Activated effector memory CD4-positive, alpha-beta T cell treated with anti-CD3 and anti-CD28 coated beads, Interleukin-2, amount 50 U/mL, for 16 hours (primary cell): ENCODE data around the gene ASPSCR1.

Experiments used
- DNase-seq: peaks from one replicate; pipeline ENCODE4 v3.0.0-alpha.2; 2020

ASPSCR1 gene, protein sequence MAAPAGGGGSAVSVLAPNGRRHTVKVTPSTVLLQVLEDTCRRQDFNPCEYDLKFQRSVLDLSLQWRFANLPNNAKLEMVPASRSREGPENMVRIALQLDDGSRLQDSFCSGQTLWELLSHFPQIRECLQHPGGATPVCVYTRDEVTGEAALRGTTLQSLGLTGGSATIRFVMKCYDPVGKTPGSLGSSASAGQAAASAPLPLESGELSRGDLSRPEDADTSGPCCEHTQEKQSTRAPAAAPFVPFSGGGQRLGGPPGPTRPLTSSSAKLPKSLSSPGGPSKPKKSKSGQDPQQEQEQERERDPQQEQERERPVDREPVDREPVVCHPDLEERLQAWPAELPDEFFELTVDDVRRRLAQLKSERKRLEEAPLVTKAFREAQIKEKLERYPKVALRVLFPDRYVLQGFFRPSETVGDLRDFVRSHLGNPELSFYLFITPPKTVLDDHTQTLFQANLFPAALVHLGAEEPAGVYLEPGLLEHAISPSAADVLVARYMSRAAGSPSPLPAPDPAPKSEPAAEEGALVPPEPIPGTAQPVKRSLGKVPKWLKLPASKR

DNA sequence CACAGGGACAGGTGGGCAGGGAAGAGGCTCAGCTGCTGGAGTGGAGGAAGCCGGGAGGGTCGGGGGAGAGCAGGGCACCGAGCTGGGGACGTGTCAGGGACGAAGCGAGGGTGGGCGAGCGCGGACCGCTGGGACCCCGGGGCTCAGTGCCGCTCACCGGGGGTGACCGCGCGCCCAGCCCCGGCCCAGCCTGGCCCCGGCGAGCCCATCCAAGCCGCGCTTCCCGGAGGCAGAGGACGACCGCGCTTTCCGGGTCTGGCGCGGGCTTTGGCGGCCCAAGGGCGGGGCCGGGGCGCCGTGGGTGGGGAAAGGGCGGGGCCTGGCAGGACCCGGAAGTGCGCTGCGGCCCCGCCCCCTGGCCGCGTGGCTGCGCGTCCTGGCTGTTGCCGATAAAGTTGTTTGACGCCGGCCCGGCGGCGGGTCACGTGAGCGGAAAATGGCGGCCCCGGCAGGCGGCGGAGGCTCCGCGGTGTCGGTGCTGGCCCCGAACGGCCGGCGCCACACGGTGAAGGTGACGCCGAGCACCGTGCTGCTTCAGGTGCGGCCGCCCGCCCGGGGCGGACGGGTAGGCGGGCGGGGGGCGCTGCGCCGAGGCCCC, at the start of gene ASPSCR1:
Gene ASPSCR1 (plus strand): TSS at position 419 of the 598 bp plus-strand sequence. CDS start 18 bp downstream, at position 437.
- peak; percentile 96 for DNase-seq

DNA sequence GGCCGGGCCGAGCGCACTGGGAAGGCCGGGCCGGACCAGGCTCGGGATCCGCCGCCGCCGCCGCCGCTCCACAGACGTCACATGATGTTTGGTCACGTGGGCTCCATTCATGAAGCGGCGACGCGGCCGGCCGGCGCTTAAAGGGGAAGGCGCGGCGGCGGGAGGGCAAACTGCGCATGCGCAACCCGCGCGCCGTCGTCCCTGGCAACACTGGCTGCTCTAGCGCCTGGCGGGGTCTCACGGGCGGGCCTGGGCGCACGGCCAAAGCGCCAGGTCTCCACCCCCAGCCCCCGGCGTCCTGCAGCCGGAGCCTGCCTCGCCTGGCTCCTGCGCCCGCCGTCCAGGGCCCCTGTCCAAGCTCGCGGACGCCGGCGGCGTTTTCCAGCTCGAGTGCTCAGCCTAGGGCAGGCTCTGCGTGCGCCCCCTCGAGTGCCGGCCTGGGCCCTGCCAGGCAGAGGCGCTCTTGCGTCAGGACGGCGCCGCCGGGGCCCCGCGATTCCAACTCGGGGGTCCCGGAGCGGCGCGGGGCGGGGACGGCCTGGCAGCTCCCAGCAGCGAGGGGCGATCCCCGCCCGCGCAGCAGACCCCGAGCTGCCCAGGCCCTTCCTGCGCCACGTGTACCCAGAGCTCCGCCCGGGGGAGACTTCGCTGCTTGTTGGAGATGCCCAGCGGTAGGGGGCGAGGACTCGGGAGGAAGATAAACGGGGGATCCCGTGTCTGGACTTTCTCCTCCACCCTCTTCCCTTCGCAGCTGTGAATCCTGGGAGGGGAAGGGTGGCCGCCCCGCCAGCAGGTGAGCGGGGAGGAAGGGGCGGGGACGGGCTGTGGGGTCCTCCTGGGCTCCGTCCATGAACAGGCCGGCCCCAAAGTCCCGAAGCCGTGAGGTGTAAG, 49.5 kb upstream of the ASPSCR1 start, which contains the start of gene MAFG:
Gene MAFG (minus strand): TSS at position 83 of the 891 bp plus-strand sequence. CDS start 4,550 bp downstream, outside the sequence.
- peak; percentile 95 for DNase-seq

DNA sequence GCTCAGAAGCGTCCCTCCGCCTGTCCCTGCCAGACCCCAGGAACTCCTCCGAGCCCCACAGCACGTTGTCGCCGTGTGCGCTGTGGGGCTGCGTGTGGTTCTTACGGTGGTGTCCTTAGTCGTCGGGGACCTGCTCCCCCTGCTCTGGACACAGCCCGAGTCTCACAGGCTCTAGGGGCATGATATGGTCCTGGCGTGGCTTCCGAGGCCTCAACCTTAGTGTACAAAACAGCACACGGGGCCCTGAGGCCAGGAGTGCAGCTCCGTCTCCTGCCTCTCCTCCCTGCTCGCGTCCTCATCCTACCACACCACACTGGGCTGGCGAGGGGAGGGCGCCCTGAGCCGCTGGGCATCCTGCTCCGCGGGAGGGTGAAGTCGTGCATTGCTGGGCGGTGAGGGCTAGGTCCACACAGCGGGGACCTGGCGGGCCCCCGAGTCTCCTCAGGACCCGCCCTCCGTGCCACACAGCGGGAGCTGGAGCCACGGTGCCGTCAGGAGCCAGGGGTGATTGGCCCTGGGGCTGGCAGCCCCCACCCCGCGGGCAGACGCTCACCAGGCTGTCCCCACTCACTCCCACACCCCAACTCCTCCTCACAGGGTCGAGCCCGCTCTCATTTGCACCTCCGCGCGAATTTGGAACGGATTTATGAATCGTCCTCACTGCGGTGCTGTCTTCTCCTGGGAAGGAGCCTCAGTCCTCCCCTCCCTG, 48.7 kb upstream of the ASPSCR1 start:
- no peak for DNase-seq

DNA sequence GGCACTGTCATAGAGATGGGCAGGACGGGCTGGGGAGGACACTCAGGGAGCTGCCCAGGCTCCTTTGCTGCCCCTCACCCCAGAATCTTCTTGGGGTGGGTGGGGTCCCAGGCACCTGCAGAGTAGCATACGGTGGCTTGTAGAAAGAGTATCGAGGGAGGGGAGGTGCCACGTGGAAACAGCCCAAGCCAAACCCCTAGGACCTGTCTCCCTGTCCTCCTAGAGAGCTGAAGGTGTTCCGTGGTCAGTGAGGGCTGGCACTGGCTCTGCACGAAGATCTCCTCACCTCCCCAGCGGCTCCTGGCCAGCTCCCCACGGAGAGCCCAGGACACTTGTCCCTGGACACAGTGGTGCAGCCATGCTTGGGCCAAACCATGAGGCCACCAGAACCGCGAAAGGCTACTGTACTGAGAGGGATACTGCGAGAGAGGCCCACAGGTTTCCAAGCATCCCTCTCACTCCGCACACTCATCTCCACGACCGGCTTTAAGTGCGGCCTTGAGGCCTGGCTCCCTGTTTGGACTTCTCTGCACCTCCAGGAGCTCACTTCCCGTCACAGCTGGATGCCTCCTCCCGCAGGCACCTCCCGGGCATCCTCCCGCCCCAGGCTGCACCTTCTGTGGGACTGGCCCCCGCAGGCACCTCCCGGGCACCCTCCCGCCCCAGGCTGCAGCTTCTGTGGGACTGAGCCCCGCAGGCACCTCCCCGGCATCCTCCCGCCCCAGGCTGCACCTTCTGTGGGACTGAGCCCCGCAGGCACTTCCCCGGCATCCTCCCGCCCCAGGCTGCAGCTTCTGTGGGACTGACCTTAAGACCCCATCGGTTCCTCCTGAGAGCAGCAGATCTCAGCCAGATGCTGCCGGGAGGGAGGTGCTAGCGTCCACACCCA, 47.9 kb upstream of the ASPSCR1 start:
- no peak for DNase-seq

DNA sequence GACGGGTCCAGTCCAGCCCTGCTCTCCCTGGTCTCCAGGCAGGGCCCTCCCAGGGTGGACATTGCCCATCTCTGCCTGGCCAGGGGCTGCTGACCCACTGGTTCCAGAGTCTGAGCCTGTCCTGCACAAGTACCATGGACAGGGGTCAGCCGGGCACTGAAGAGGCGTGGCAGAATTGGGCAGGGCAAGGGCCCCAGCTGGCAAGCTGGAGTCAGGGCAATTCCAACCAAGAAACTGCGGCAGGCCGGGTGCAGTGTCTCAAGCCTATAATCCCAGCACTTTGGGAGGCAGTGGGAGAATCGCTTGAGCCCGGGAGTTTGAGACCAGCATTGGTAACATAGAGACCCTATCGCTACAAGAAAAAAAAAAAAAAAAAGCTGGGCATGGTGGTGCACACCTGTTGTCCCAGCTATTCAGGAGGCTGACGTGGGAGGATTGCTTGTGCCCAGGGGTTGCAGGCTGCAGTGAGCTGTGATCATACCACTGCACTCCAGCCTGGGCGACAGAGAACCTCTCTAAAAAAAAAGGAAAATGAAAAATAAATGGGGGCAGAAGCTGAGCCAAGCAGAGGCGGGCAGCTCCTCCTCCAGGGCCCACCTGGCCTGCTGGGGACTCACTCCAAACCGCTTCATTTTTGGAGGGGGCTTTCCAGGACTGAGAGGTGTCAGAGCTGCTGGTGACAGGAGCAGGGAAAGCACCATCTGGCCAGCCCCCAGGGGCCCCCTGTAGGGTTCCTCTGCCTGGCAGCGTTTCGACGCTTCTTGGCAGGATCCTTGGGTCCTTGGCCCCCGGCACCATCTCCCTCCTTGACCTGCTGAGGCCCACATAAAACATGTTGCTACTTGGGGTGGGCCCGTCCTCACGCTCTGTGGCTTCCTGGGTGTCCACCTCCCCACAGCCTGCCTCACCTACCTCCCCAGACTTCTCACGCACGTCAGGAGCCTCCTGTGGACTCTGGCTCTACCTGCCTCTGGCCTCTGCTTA, 47.0 kb upstream of the ASPSCR1 start:
- no peak for DNase-seq

DNA sequence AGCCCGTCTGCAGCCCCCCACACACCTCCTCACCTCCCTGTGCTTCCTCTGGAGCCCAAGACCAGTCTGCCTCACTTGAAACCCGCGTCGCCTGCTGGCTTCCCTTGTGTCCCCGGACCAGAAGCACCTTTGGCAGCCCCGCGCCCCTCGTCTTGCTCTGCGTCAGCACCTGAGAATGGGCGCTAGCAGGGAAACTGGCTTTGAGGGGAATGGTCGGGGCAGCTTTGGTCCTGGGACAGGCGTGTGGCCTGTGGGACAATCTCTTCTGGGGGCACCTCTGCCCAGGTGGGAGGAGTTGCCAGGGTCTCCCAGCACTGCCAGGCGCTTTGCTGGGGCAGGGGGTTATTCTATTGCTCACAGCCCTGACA, 46.3 kb upstream of the ASPSCR1 start:
- no peak for DNase-seq

DNA sequence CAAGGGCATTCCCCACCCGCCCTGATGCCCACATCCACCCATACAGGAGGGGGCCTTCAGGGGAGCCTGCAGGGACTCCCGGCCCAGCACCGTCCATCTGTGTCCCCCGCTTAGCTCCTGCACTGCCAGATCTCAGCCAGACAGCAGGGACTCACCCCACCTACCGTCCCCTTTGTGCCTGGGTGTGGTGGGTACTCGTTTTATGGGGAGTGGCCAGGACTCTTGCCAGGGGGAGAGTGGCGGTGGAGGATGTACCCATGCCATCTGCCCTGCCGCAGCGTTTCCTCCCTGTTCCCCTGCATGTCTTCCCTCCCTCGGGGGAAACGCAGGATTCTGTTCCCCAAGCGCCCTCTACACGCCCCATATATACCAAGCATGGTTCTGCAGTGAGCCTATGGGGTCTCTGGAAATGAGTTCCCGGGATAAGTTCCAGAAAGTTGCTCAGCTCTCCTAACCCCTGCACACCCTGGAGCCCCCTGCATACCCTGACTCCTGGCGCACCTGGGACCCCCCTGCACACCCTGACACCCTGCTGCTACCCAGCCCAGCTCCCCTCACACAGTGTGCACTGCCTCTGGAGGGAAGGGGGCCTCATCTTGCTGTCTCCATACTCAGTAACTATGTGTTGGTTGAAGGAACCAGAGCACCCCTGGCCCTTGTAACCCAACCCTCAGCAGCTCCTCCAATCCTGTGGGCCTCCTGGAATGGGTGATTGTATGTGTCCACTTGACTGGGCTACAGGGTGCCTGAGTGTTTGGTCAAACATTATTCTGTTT, 45.7 kb upstream of the ASPSCR1 start:
- no peak for DNase-seq

DNA sequence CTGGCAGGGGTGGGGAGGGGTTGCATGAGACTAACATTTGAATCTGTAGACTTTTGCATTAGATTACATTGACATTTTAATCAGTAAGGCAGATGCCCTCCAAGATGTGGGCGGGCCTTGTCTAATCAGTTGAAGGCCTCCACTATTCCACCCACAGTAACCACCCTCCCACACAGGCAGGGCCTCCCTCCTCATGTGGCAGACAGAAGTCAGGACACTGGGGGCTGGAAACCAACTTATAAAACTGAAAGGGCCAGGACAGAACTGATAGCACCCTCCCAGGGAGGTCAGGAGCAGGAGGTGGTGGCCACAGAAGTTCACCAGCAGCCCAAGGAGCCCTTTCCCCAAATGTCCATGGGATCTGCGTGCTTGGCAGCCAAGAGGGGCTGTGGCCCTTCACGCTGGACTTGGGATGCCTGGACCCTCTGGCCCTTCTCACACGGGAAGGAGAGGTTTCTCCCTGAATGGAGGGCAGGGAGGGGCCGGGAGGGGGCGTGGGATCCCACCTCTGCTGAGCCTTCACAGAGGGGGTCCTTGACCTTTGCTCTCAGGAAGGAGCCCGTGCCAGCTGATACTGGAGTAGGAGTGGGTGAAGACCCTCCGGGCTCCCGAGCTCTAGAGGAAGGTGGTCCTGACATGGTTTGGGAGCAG, 45.0 kb upstream of the ASPSCR1 start:
- DNase-seq, result no peak

DNA sequence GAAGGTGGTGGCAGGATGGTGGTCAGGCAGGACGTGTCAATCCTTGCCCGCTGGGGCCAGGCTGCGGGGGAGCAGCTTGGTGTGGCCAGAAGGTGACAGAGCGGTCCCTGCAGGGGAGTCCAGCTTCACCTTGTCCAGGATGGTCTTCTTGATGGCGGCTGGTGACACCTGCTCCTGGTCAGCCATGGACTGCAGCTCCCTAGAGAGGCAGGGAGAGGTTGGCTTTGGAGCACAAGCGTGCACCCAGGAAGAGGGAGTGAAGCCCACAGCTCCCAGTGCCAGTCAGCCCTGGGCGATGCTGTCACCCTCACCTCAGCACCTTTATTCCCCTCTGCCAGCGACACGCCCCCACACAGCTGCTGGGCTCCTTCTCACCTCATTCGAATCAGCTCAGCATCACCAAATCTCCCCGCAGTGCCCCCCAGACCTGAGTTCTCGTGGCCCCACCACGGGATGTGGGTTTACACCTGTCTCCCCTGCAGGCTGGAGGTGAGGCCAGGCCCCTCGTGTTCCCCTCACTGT, 44.2 kb upstream of the ASPSCR1 start:
- no peak for DNase-seq

DNA sequence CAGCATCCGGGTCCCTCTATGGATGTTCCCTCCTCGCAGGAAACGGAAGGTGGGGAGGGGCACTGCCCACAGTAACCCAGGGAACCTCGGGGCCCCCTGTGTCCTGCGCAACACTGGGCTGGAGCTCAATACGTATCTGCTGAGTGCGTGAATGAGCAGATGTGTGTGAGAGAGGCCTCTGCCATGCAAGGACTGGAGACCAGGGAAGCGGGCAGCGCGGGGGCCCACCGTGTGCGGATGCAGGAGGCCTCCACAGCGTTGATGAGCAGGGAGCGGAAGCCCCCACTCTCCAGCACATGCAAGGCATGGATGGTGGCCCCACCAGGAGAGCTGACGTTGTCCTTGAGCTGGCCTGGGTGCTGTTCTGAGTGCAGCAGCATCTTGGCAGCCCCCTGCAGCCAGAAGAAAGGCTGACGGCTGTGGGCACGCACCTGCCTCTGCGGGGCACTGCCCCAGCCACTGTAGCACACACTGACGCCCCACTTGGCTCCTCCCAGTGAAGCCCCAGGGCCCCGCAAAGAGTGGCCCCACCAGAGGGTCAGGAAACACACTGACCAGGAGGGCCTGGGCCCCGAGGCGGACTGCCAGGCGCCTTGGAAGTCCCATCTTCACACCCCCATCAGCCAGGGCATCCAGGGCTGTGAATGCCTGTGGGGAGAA, 43.2 kb upstream of the ASPSCR1 start:
- DNase-seq, result no peak

DNA sequence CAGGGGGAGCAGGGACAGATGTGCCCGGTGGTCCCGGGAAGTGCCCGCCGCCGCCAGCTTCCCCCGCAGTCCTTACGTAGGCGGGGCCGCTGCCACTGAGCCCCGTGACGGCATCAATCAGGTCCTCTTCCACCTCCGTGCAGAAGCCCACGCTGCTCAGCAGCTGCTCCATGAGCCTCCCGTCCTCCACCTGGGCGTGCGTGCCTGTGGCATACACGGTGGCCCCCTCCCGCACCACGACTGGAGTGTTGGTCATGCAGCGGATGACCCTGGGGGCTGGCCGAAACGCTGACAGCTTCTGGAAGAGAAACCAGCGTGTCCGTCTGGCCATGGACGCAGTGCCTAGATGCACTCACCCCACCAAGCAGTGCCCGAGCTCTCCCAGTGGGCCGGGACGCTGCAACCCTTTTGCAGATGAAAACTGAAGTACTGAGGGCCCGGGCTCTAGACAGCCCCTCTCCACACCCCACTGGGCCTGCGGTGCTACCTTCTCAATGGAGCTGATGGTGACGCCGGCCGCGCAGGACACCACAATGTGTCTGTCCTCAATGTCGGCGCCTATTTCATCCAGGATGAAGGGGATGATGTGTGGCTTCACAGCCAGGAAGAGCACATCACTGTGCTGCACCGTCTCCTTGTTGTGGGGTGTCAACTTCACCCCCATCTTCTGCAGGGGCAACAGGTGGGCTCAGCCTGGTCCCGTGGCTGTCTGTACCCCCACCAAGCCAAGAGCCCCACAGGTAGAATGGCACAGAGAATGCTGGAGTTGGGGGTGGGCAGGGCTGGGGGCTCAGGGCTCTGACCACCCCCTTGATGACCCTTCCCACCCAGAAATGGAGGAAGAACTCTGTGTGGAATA, 42.4 kb upstream of the ASPSCR1 start:
- DNase-seq, result no peak

DNA sequence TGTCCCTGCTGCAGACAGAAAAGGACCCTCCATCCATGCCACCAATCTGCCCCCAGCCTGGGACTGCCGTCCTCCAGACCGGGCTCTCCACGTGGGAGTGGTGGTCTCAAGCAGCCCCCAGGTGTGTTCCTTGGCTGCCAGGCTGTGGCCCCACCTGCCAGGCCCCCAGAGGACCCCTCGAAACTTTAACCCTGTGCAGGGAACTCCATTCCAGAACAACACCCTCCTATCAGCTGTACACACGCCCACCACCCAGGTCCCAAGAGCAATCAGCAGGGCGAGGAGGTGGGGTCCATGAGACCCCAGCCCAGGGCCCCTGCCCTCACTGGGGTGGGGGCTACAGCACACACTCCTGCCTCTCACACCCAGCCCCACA, 41.7 kb upstream of the ASPSCR1 start:
- no peak for DNase-seq

DNA sequence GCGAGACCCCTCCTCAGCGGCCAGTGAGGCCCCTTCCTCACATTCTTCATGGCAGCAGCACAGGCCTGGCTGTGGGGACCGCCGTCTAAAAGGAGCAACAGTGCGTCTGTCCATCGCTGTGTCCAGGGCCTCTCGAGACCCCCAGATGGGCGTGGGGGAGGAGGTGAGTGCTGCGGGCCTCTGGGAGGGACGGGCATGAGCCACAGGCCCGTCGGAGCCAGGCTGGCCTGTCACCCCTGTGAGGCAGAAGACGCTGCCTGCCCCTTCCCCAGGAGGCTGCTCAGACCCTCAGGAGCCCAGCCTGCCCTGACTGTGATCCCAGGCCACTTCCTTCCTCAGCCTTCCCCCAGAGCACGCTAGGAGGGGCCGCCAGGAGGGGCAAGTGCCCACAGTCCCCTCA, 38.2 kb upstream of the ASPSCR1 start:
- DNase-seq, result no peak

DNA sequence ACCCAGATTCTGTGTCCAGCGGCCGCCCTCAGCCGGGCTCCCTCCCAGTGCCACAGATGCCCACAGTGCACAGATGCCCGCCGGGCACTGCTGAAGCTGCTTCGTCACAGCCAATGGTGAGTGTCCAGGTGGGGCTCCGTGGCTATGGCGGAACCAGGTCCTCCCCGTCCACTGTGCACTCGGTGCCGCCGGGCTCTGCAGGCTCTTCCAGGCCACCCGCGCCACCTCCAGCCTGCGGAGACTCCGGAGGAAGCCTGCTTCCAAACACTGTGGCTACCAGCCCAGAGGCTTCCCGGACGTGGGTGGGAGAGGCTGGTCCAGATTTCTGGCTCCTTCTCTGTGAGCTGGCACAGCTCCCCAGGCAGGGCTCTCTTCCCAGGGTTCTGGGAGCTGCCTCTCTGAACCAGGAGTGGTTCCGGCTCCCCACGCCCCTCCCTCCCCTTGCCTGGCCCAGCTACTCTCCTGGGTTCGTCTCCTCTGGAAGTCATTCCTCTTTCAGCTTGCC, 37.5 kb upstream of the ASPSCR1 start:
- DNase-seq, result no peak

DNA sequence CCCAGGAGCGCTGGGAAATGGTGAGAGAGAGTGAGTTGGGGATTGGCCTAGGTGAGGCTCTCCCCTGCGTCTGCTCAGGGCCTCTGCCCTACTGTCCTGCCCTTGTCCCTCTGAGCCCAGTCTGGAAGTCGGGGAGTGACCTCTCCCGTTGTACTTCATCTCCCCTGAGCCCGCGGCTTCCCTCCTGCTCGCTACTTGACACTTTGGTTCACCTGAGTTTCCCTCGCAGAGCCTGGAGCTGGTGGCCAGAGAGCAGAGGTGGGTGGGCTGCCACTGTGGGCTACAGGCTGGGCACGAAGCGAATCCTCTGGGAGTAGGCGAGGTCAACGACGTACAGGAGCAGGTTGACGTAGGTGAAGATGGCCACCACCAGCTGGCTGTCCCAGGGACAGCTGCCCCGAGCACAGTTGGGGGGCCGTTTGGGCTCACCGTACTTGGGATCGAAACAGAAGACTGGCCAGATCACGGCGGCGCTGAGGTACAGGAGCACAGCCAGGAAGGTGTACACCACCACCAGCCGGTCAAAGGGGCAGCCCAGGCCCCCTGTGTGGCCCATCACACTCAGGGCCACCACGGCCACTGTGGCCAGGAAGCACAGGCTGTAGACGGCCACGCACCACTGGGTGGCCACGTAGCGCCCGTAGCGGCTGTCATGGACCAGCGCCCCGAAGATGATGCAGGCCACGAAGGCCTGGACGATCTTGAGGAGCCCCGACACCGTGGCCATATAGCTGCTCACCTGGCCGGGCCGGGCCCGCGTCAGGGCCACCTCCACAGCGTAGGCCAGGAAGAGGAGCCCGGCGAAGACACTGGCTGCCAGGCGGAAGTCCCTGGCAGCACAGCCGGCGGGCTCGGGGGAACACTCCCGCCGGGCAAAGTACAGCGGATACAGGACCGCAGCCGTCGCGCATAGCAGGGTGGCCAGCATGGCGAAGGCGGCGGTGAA, 36.6 kb upstream of the ASPSCR1 start:
- no peak for DNase-seq
